H1 (cell line): ENCODE results near the gene HDLBP. TPM values are rescaled to one million over a fixed set of nuclear protein-coding genes. Genes with fewer than 3 reads are reported as not detected.

ENCODE experiments used
- CBX8 ChIP-seq: fragments of 300-800, 300-1000 bp; sonication (generic); IDR thresholded peaks from 2 replicates; pipeline ENCODE4 v1.7.1; 2016; ENCODE audit warnings: low read depth, low read length, borderline replicate concordance
- SRF ChIP-seq: IDR thresholded peaks from 2 replicates; pipeline ENCODE4 v1.6.1; 2011; ENCODE audit warnings: mild to moderate bottlenecking, low read depth, low read length, moderate library complexity
- polyA plus RNA-seq, 7 experiments: library from polyadenylated mRNA; depleted of rRNA in 3 of 7; stranded (reverse) in 5 of 7; unstranded in 2 of 7; fragments of >200 nt in 5 of 7; fragments of 200-250 nt in 2 of 7; gene quantifications; 1 replicate in 5 of 7; 2 replicates in 1 of 7; 4 replicates in 1 of 7; pipeline versions ENCODE4 v1.2.1 to v1.2.3, GENCODE V29; 2011 to 2013; ENCODE audit warnings: missing spikeins in 2 of 7, mixed read lengths in 2 of 7
- total RNA-seq: library from RNA; stranded (reverse); fragmentation: NEBNext Ultra II Directional; extraction: Animal tissue kit (Norgen Biotek cat#: 25700); gene quantifications from 2 replicates; pipeline ENCODE4 v1.2.1, GENCODE V29; 2021

Gene HDLBP
- total and polyA plus RNA-seq, 2 of the 8 experiments (the other 6 are each of a cell fraction or from before 2014, with no cell fraction given): 185 to 360 TPM

DNA sequence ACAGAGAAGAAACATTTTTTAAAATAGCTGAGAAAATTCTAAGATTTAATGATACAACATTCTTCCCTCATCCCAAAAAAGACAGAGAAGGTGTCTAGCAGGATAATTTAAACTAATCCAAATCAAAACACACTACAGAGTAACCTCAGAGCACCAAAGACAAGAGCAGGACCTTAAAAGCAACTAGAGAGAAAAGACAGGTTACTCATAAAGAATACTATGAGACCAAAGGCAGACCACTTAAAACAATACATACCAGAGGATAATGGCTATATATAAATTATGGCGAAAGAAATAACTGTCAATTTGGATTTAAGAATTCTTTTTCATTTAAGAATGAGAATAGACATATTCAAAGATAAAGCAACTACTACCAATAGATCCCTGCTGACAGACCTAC is 40.0 kb downstream of the HDLBP start (continued):
- TF ChIP-seq CBX8 (no peak), SRF (no peak)
